Measurements from ENCODE around the gene HMGB2.
A peak's percentile ranks its signal among the peaks of the same experiment; 100 is the strongest.

HMGB2 gene

GRCh38 chr4:173334891-173335752, 964 bp upstream of the HMGB2 start:
- peak; percentile 5 for DNase-seq (ENCODE audit: low read depth)

DNA sequence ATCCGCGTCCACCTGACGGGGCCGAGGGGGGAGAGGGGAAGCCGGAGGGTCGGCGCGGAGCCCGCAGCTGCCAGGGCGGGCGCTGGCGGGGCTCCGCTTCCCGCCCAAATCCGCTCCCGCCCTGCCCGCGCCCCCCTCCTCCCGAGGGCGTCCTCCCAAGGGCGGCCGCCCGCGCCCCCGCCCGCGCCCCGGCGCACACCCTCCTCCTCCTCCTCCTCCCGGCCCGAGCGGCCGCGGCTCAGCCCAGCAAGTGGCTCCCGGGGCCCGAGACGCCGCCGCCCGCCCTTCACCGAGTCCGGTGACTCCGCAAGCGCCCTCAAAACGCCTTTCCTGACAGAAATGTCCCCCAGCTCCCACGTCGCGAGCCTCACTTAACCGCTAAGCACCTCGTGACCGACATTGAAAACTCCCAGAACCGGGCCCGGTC, 487 bp downstream of the HMGB2 start:
- DNase-seq (ENCODE audit: low read depth), result peak; percentile 35

DNA sequence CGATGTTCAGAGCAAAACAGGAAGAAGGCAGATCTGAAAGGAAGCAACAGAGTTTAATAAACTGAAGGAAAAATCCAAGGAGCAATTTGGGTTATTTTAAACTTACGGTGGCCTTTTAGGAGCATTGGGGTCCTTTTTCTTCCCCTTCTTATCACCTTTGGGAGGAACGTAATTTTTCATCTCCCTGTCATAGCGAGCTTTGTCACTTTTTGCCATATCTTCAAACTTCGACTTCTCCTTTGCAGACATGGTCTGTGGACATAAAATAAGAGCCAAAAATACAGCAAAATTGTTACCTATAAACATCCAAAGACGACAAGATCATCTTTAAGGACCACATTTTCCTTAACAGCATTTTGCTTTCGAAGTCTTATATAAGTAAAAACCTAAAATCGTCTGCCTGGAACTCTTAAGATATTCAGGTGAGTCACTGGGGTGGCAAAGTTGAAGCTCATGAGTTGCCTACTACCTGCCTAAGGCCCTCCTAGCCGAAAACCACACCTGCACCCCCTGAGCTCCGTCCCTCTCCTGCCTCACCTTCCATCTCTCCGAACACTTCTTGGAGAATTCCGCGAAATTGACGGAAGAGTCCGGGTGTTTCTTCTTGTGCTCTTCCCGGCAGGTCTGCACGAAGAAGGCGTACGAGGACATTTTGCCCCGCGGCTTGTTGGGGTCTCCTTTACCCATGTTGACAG, 1.0 kb downstream of the HMGB2 start:
- DNase-seq (ENCODE audit: low read depth), result no peak

DNA sequence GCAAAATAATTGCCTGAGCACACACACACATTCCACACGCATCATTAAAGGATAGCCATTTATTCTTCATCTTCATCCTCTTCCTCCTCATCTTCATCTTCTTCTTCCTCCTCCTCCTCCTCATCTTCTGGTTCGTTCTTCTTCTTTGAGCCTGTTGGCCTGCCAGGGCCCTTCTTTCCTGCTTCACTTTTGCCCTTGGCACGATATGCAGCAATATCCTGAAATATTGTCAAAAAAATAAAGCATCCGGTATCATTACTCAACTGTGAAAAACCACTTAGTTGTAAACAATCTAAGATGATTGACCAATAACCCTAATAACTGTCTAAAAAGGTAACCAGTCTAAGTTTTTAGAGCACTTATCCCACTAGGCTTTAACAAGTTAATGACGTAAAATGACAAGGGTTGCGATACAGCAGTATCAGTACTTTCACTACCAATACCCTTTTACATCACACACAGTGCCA, 2.1 kb downstream of the HMGB2 start:
- no peak for DNase-seq (ENCODE audit: low read depth)

DNA sequence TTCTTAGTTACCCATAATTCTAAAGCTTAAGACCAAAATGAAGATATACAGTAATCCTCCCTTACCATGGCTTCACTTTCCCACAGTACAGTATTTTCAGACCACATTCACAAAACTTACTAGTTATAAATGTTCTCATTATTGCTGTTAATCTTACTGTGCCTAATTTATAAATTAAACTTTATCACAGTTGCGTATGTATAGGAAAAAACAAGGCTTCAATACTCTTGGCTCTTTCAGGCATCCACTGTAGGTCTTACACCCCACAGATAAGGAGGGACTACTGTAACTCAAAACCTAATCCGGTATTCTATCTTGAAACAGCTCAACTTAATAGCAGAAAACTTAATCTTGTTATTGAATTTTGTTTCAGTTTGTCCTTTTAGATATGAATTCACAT, 3.6 kb downstream of the HMGB2 start:
- no peak for DNase-seq (ENCODE audit: low read depth)

DNA sequence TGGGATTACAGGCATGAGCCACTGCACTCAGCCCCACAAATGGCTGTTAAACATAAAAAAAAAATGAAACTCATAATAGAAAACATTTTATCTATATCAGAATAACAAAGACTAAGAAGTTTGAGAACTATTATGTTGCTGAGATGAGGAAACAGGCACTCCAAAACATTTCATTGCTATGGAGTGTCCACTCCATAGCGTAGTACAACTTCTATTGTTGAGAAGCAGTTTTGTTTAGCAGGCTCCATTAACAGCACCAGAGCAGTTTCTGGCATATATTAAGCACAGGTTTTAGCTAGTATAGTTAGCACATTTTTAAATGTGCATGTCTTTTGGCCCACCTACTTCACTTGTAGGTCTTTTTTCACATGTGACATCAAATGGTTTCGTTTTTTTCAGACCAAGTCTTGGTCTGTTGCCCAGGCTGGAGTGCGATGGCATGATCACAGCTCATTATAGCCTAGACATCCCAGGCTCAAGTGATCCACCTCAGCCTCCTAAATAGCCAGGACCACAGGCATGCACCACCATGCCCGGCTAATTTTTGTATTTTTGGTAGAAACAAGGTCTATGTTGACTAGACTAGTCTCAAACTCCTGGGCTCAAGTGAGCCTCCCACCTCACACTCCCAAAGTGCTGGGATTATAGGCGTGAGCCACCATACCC, 5.8 kb downstream of the HMGB2 start:
- DNase-seq (ENCODE audit: low read depth), result no peak

DNA sequence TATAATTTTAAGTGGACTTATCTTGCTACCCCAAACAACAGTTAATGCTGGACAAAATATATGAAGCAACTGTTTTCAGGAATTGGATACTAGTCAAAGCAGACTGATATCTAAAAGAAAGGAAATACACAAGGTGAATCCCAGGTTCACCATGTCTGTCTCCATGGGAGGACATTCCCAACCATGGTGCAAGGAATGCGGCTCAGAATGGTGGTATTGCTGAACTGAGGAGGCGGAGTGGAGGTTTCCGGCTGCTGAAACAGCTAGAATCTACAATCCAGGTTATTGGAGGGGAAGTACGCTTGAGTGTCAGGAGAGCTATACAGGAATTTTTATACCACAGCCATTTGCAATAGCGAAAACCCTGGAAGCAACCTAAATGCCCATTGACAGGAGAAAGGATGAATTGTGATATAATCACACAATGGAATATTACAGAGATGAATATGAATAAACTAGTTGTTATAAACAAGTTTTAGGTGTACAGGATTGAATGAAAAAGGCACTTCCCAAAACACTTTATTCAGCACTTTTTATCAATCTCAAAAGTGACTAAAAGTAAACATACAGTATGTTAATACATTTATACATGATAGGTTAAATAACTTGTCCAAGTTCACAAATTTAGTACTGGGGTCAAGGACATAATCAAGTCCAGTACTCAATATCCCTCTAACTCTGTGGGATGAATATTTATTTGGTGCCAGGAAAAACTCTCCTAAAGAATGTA, 9.0 kb downstream of the HMGB2 start:
- DNase-seq (ENCODE audit: low read depth), result no peak

- DNase-seq (ENCODE audit: low read depth), result no peak
Observed at GRCh38 chr4:173319696-173320095, 14.5 kb downstream of the HMGB2 start.

DNA sequence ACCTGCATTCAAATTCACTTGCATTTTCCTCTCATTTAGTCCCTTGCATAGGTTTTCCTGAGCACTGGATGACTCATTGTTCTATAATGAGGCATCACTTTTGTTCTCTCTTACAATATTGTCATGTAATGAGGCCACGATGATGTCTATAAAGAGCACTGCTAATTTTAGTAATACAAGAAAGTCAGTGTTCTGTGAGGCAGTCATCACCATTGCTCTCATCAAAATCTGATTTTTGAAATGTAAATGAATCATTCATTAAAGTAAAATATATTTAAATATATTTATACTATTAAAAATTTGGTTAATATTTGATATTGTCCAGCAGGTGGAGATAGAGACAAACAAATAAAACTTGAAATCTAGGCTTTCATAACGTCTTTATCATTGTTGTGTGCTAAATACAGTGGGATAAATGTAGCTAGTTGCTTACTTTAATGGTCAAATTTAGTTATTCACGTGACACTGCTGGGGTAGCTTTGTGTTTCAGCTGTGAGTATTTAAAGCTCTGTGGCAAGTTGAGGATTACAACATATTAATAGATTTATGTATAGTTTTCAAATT, 15.4 kb downstream of the HMGB2 start:
- no peak for DNase-seq (ENCODE audit: low read depth)

GRCh38 chr4:173318240-173318639, 15.9 kb downstream of the HMGB2 start:
- no peak for DNase-seq (ENCODE audit: low read depth)

DNA sequence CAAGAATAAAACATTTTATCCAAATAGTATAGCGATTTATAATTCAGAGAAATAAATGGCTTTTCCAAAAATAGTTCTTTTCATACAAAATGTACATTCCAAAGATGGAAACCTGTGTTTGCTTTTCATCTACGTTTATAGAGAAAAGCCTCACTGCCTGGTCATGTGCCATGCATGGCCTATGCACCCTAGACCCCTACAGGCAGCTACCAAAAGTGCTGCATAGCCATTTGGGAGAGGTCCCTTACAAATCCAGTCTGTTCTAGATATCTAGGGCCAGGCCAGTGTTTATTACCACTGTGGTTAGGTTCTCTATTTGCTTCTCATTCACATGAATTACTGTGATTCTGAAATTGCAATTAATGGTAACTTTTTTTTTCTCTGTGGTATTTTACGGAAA, 17.2 kb downstream of the HMGB2 start:
- no peak for DNase-seq (ENCODE audit: low read depth)

GRCh38 chr4:173316060-173316459, 18.1 kb downstream of the HMGB2 start:
- DNase-seq (ENCODE audit: low read depth), result no peak

- no peak for DNase-seq (ENCODE audit: low read depth)
Observed at GRCh38 chr4:173314715-173315114, 19.4 kb downstream of the HMGB2 start.

GRCh38 chr4:173311368-173311767, 22.8 kb downstream of the HMGB2 start:
- no peak for DNase-seq (ENCODE audit: low read depth)

GRCh38 chr4:173307778-173308177, 26.4 kb downstream of the HMGB2 start:
- no peak for DNase-seq (ENCODE audit: low read depth)

GRCh38 chr4:173301518-173302201, 32.5 kb downstream of the HMGB2 start:
- DNase-seq (ENCODE audit: low read depth), result no peak

- no peak for DNase-seq (ENCODE audit: low read depth)
Observed at GRCh38 chr4:173294444-173294843, 39.7 kb downstream of the HMGB2 start.

DNA sequence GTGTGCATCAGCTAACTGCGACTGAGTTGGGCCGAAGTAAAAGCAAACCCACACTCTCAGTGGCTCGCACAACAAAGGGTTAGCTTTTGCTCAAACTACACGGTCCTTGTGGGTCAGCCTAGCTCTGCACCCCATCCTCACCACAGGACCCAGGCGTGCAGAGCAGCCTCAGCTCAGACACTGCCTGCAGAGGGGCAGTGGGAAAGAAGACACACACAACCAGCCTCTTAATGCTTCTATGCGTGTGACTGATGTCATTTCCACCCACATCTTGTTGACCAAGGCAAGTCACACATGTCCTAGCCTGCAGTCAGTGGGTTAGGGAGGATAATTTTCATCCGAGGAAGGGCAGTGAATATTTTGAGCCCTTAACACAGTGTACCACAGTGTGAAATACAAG, 40.5 kb downstream of the HMGB2 start:
- no peak for DNase-seq (ENCODE audit: low read depth)

DNA sequence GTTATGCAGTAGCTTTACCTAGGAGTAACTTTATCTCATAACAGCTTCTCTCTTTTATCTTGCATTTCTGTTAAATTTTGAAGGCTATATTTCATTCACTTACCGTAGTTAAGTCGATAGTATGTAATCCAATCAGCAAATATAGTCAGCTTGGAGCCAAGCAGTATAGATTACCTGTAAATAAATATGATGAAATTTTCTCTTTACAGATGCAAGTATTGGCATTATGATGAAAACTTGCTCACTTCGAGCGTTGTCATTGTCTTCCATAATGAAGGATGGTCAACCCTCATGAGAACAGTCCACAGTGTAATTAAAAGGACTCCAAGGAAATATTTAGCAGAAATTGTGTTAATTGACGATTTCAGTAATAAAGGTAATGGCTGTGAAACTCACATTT, 42.3 kb downstream of the HMGB2 start:
- DNase-seq (ENCODE audit: low read depth), result no peak

GRCh38 chr4:173289353-173289727, 44.8 kb downstream of the HMGB2 start:
- DNase-seq (ENCODE audit: low read depth), result no peak

DNA sequence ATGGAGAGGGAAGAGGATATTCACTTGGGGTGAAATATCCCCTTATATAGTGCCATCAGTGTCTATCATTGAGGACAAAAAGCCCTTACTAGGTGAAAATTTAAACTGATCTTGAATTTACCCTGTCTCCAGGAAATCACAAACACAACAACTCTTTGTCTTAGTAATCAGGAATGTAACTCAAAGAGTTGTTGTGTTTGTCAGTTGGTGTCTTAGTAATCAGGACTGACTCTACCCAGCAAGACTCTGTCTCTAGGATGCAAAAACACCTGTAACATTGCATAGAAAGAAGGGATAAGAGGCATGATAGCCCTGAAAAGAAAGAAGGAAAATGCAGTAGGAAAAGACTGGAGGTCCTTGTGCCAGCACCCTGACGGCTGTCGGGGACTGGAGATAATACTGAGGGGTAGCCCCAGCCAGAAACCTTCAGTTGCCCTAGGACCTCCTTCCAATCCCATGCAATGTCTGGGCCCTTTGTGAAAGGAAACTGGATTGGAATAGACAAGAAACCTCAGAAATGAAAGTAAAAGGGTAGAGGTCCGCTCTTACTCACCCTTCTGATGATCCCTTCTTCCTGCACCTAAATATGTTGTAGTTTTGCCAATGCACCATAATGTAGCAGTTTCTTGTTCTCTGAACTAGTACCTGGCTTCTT, 45.3 kb downstream of the HMGB2 start:
- DNase-seq (ENCODE audit: low read depth), result no peak

Data from activated T-helper 9 cell treated with anti-CD3 and anti-CD28 coated beads, Interleukin-2, amount 50 U/mL, for 16 hours (primary cell).